ENCODE results near the gene SHROOM2.
"Not testable (repeated sequence)": the region's sequence is repeated elsewhere in the genome, so short reads cannot be mapped to it uniquely, and the experiment has no call there.

DNA sequence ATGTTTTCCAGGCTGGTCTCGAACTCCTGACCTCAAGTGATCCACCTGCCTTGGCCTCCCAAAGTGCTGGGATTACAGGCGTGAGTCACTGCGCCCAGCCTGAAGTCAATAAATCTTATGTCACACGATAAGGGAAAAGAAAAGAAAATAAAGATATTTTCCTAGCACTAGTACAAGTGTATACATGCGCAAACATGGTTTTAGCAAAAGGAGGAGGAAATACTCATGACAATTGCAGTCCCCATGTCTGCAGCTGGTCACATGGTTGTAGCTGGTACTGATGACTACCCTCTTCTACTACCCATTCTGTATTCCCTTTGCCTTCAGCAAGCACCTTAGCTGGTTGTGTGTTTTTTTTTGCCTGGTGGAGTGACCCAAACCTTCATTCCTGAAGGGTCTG, 23.6 kb downstream of the SHROOM2 start:
- TF ChIP-seq, protein P1, sequence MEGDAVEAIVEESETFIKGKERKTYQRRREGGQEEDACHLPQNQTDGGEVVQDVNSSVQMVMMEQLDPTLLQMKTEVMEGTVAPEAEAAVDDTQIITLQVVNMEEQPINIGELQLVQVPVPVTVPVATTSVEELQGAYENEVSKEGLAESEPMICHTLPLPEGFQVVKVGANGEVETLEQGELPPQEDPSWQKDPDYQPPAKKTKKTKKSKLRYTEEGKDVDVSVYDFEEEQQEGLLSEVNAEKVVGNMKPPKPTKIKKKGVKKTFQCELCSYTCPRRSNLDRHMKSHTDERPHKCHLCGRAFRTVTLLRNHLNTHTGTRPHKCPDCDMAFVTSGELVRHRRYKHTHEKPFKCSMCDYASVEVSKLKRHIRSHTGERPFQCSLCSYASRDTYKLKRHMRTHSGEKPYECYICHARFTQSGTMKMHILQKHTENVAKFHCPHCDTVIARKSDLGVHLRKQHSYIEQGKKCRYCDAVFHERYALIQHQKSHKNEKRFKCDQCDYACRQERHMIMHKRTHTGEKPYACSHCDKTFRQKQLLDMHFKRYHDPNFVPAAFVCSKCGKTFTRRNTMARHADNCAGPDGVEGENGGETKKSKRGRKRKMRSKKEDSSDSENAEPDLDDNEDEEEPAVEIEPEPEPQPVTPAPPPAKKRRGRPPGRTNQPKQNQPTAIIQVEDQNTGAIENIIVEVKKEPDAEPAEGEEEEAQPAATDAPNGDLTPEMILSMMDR (IDR thresholded peaks at IDR 0.05): not testable (repeated sequence)
- TF ChIP-seq POLR2A, POLR2AphosphoS5 (IDR thresholded peaks at IDR 0.05): not testable (repeated sequence)
